HCT116 (cell line): ENCODE data around the gene PUM1. TPM values are rescaled to one million over a fixed set of nuclear protein-coding genes. Genes with fewer than 3 reads are reported as not detected.

Experiments
- ATAC-seq: fragments of 200-7000 bp; cut with Tn5 transposase; 2 replicates; pipeline ENCODE4 v1.9.1; 2020; ENCODE audit warnings: mild to moderate bottlenecking, moderate library complexity
- BruUV-seq: library from RNA; stranded (reverse); fragments of 400-500 nt; replicated peaks from 2 replicates; lab custom pipeline; 2021; lab: Mats Ljungman, UMichigan
- CTCF ChIA-PET: fragments of 300-600 bp; sonication (Branson Sonifier 250); formaldehyde crosslinking; loops from one replicate; lab custom pipeline; 2021; ENCODE audit warnings: antibody characterized with exemption; lab: Charles Lee
- POLR2A ChIA-PET: fragments of 300-600, 350-600 bp; sonication (Branson Sonifier 250); formaldehyde crosslinking; loops from one replicate; lab custom pipeline; 2021; ENCODE audit warnings: antibody characterized with exemption; lab: Charles Lee
- RAD21 ChIA-PET, 2 experiments: fragments of 300-600 bp; sonication (Branson Sonifier 250); formaldehyde crosslinking; loops; one replicate each; lab custom pipeline; 2023; ENCODE audit warnings: low total read pairs in 2 of 2; ENCODE audit not compliant: uncharacterized antibody in 2 of 2, unreplicated experiment in 2 of 2, low non-redundant PET in 1 of 2; lab: Charles Lee
- DNase-seq: peaks from one replicate; pipeline ENCODE4 v3.0.0-alpha.2; 2010; ENCODE audit warnings: low read depth, low spot score
- H2AFZ ChIP-seq: fragments of 200-600 bp; shearing (Covaris generic), sonication (generic); 2 replicates; pipeline ENCODE4 v1.6.1; 2017; ENCODE audit warnings: low read depth, mixed run types, mixed read lengths, antibody characterized with exemption, low read length; ENCODE audit not compliant: poor library complexity, severe bottlenecking
- H3K27ac ChIP-seq: 2 replicates; pipeline ENCODE4 v1.5.1; 2012; ENCODE audit warnings: low read depth, low read length
- H3K27me3 ChIP-seq: fragments of 200-600 bp; sonication (generic); 2 replicates; pipeline ENCODE4 v1.6.1; 2016; ENCODE audit warnings: mixed run types, low read length, mixed read lengths; ENCODE audit not compliant: insufficient read depth
- H3K36me3 ChIP-seq, 2 experiments: fragments of 200-500 bp in 1 of 2; fragments of 200-600 bp in 1 of 2; sonication (Bioruptor generic) in 1 of 2; sonication (generic) in 1 of 2; 2 replicates each; pipeline versions ENCODE4 v1.5.1 to v1.6.1; 2014 to 2016; ENCODE audit warnings: low read length in 2 of 2, inconsistent platforms in 1 of 2, mixed read lengths in 1 of 2, mixed run types in 1 of 2; ENCODE audit not compliant: insufficient read depth in 2 of 2, control insufficient read depth in 1 of 2
- H3K4me1 ChIP-seq, 2 experiments: fragments of 200-600 bp in 1 of 2; sonication (generic) in 1 of 2; 2 replicates each; pipeline versions ENCODE4 v1.5.1 to v1.6.1; 2012 to 2017; ENCODE audit warnings: low read length in 2 of 2, inconsistent platforms in 1 of 2, mild to moderate bottlenecking in 1 of 2, mixed read lengths in 1 of 2, mixed run types in 1 of 2, moderate library complexity in 1 of 2; ENCODE audit not compliant: insufficient read depth in 2 of 2, control insufficient read depth in 1 of 2
- H3K4me2 ChIP-seq: fragments of 200-600 bp; sonication (generic); 2 replicates; pipeline ENCODE4 v1.6.1; 2017; ENCODE audit warnings: mixed run types, low read length, mixed read lengths
- H3K4me3 ChIP-seq, 2 experiments: fragments of 200-600 bp in 1 of 2; sonication (generic) in 1 of 2; replicated peaks in 1 of 2; 2 replicates each; pipeline ENCODE4 v1.5.1; 2011 to 2016; ENCODE audit warnings: low read length in 2 of 2, control low read depth in 1 of 2, low read depth in 1 of 2, mild to moderate bottlenecking in 1 of 2, mixed read lengths in 1 of 2, mixed run types in 1 of 2
- H3K79me2 ChIP-seq: fragments of 200-600 bp; sonication (generic); 2 replicates; pipeline ENCODE4 v1.6.1; 2017; ENCODE audit warnings: mild to moderate bottlenecking, mixed run types, low read length, moderate library complexity, mixed read lengths; ENCODE audit not compliant: insufficient read depth
- H3K9ac ChIP-seq: fragments of 200-600 bp; sonication (generic); 2 replicates; pipeline ENCODE4 v1.6.1; 2016; ENCODE audit warnings: low read length, mixed read lengths
- H3K9me2 ChIP-seq: fragments of 200-600 bp; sonication (generic), shearing (Covaris generic); 2 replicates; pipeline ENCODE4 v1.6.1; 2017; ENCODE audit warnings: mixed run types, mild to moderate bottlenecking, moderate library complexity; ENCODE audit not compliant: insufficient read depth
- H3K9me3 ChIP-seq, 2 experiments: fragments of 200-500 bp in 1 of 2; fragments of 200-600 bp in 1 of 2; sonication (Bioruptor generic) in 1 of 2; sonication (generic) in 1 of 2; 2 replicates each; pipeline ENCODE4 v1.6.1; 2014 to 2017; ENCODE audit warnings: low read length in 2 of 2, mixed read lengths in 2 of 2, inconsistent platforms in 1 of 2, low read depth in 1 of 2, mild to moderate bottlenecking in 1 of 2, mixed run types in 1 of 2, moderate library complexity in 1 of 2; ENCODE audit not compliant: control insufficient read depth in 1 of 2, insufficient read depth in 1 of 2
- H4K20me1 ChIP-seq: fragments of 200-600 bp; sonication (generic), shearing (Covaris generic); 2 replicates; pipeline ENCODE4 v1.6.1; 2017; ENCODE audit warnings: mixed run types, mild to moderate bottlenecking, moderate library complexity; ENCODE audit not compliant: insufficient read depth
- CBX3 ChIP-seq: IDR thresholded peaks from 2 replicates; pipeline ENCODE4 v1.6.1; 2012; ENCODE audit warnings: low read depth
- EZH2 ChIP-seq: fragments of 200-600 bp; sonication (generic); IDR thresholded peaks from 2 replicates; pipeline ENCODE4 v1.6.1; 2017; ENCODE audit warnings: antibody characterized with exemption, mixed run types
- POLR2A ChIP-seq: IDR thresholded peaks from 2 replicates; pipeline ENCODE4 v1.7.0; 2011; ENCODE audit warnings: borderline replicate concordance; ENCODE audit not compliant: insufficient read depth, insufficient read length; ENCODE audit errors: extremely low read depth
- REST ChIP-seq: IDR thresholded peaks from 2 replicates; pipeline ENCODE4 v1.6.1; 2012; ENCODE audit warnings: low read depth
- SIN3A ChIP-seq: IDR thresholded peaks from 2 replicates; pipeline ENCODE4 v1.6.1; 2012; ENCODE audit warnings: low read depth
- SP1 ChIP-seq: IDR thresholded peaks from 2 replicates; pipeline ENCODE4 v1.6.1; 2012; ENCODE audit warnings: low read depth
- TCF7L2 ChIP-seq: IDR thresholded peaks from 2 replicates; pipeline ENCODE4 v1.7.0; 2011; ENCODE audit warnings: borderline replicate concordance, inconsistent platforms; ENCODE audit not compliant: insufficient read depth, insufficient read length; ENCODE audit errors: extremely low read depth
- ZFX ChIP-seq: fragments of 450-650 bp; IDR thresholded peaks from 2 replicates; pipeline ENCODE4 v1.6.1; 2017
- intact Hi-C: fragments of 100-400 bp; cut with micrococcal nuclease; formaldehyde crosslinking; loops from 2 replicates; pipeline ENCODE4 v1.10.0; 2022
- total RNA-seq: library from RNA; stranded (reverse); gene quantifications from one replicate; pipeline ENCODE4 v1.2.1, GENCODE V29; 2021; ENCODE audit not compliant: unreplicated experiment
- TF ChIP-seq, protein P1 (sequence below): IDR thresholded peaks from 2 replicates; pipeline ENCODE4 v1.6.1; 2012

PUM1 gene
- total RNA-seq, 1 experiment from 2014 or later = 113 TPM

- ChIA-PET RAD21 (no interaction called here), POLR2A (no interaction called here)
Measured at GRCh38 chr1:30895944-30896660, 169.4 kb downstream of the PUM1 start.

More at GRCh38 chr1:30895944-30896660, 169.4 kb downstream of the PUM1 start:
- H3K4me1 ChIP-seq = peaks cover 0 to 13% of the 10 kb centered on the region in 2 experiments; a peak in 1 of 4 replicates
- no peak overlapping the region for H3K9ac ChIP-seq
- CTCF ChIA-PET = no interaction called here
- no peak overlapping the region for H2AFZ ChIP-seq
- H4K20me1 ChIP-seq = no peaks in the 10 kb centered on the region
- no peaks in the 10 kb centered on the region for H3K36me3 ChIP-seq
- H3K4me3 ChIP-seq = no peak overlapping the region
- H3K9me2 ChIP-seq = no peaks in the 10 kb centered on the region
- ATAC-seq = no peak
- H3K79me2 ChIP-seq = no peaks in the 10 kb centered on the region
- no peak overlapping the region for H3K27ac ChIP-seq
- no peaks in the 10 kb centered on the region for H3K9me3 ChIP-seq
- no peaks in the 10 kb centered on the region for H3K27me3 ChIP-seq
- no peak for DNase-seq
- intact Hi-C loops = no loop called here
- TF ChIP-seq, protein P1, sequence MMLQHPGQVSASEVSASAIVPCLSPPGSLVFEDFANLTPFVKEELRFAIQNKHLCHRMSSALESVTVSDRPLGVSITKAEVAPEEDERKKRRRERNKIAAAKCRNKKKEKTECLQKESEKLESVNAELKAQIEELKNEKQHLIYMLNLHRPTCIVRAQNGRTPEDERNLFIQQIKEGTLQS = no peak
- TF ChIP-seq TCF7L2 = no peak
- TF ChIP-seq SIN3A = no peak
- TF ChIP-seq CBX3 = no peak
- TF ChIP-seq ZFX = no peak
- TF ChIP-seq REST = no peak
- no peak for TF ChIP-seq SP1
- TF ChIP-seq POLR2A = no peak
- TF ChIP-seq EZH2 = no peak
- BruUV-seq = no TSS peak
- H3K4me2 ChIP-seq = no peak overlapping the region
